KMS-11 (cell line): Measurements from ENCODE around the gene CPPED1.

Experiments
- H2AFZ ChIP-seq: fragments of 200-600 bp; sonication (generic); 2 replicates; pipeline ENCODE4 v1.6.1; 2016; ENCODE audit warnings: antibody characterized with exemption, mixed run types, low read depth
- H3K27ac ChIP-seq: fragments of 200-600 bp; sonication (generic); 2 replicates; pipeline ENCODE4 v1.6.1; 2016; ENCODE audit warnings: mild to moderate bottlenecking, mixed run types
- H3K27me3 ChIP-seq: fragments of 200-600 bp; sonication (generic); 2 replicates; pipeline ENCODE4 v1.6.1; 2017; ENCODE audit warnings: mild to moderate bottlenecking, low read depth, mixed run types, moderate library complexity; ENCODE audit not compliant: insufficient read depth
- H3K36me3 ChIP-seq: fragments of 200-600 bp; sonication (generic); 2 replicates; pipeline ENCODE4 v1.6.1; 2017; ENCODE audit warnings: mild to moderate bottlenecking, mixed run types; ENCODE audit not compliant: insufficient read depth
- H3K4me1 ChIP-seq: fragments of 200-600 bp; sonication (generic); 2 replicates; pipeline ENCODE4 v1.6.1; 2016; ENCODE audit warnings: mild to moderate bottlenecking, low read depth, mixed run types; ENCODE audit not compliant: poor library complexity, severe bottlenecking
- H3K4me2 ChIP-seq: fragments of 200-600 bp; sonication (generic); 2 replicates; pipeline ENCODE4 v1.7.0; 2016; ENCODE audit warnings: mild to moderate bottlenecking, mixed run types
- H3K4me3 ChIP-seq: fragments of 200-600 bp; sonication (generic); IDR thresholded peaks from 2 replicates; pipeline ENCODE4 v1.6.1; 2017; ENCODE audit warnings: low read depth, low read length, mixed read lengths; ENCODE audit not compliant: insufficient read depth
- H3K79me2 ChIP-seq: fragments of 200-600 bp; sonication (generic); 2 replicates; pipeline ENCODE4 v1.6.1; 2016; ENCODE audit warnings: low read depth, mixed run types; ENCODE audit not compliant: insufficient read depth
- H3K9ac ChIP-seq: fragments of 200-600 bp; sonication (generic); 2 replicates; pipeline ENCODE4 v1.6.1; 2016; ENCODE audit warnings: mild to moderate bottlenecking, mixed run types
- H4K20me1 ChIP-seq: fragments of 200-600 bp; sonication (generic); 2 replicates; pipeline ENCODE4 v1.6.1; 2016; ENCODE audit warnings: mild to moderate bottlenecking, mixed run types; ENCODE audit not compliant: insufficient read depth
- CTCF ChIP-seq: fragments of 200-600 bp; sonication (generic); conservative IDR thresholded peaks from 2 replicates; pipeline ENCODE4 v1.6.1; 2017; ENCODE audit warnings: low read depth, mild to moderate bottlenecking, antibody characterized with exemption, low read length, moderate library complexity, mixed read lengths

CPPED1 gene

GRCh38 chr16:12653820-12654392 is 149.8 kb downstream of the CPPED1 start:
- H2AFZ ChIP-seq, result no peak overlapping the region
- no peak overlapping the region for H3K4me3 ChIP-seq
- no peak overlapping the region for H3K4me2 ChIP-seq
- no peak for TF ChIP-seq CTCF
- no peaks in the 10 kb centered on the region for H3K36me3 ChIP-seq
- no peaks in the 10 kb centered on the region for H3K79me2 ChIP-seq
- no peaks in the 10 kb centered on the region for H3K27me3 ChIP-seq
- H3K9ac ChIP-seq, result no peak overlapping the region
- H3K4me1 ChIP-seq, result no peaks in the 10 kb centered on the region
- H3K27ac ChIP-seq, result no peak overlapping the region
- H4K20me1 ChIP-seq, result no peaks in the 10 kb centered on the region

GRCh38 chr16:12652924-12653323 is 150.8 kb downstream of the CPPED1 start:
- no peaks in the 10 kb centered on the region for H3K27me3 ChIP-seq
- no peak overlapping the region for H2AFZ ChIP-seq
- H3K79me2 ChIP-seq, result no peaks in the 10 kb centered on the region
- no peaks in the 10 kb centered on the region for H3K36me3 ChIP-seq
- no peak overlapping the region for H3K27ac ChIP-seq
- H3K4me2 ChIP-seq, result no peak overlapping the region
- no peak overlapping the region for H3K4me3 ChIP-seq
- TF ChIP-seq CTCF, result no peak
- no peaks in the 10 kb centered on the region for H4K20me1 ChIP-seq
- H3K9ac ChIP-seq, result no peak overlapping the region
- no peaks in the 10 kb centered on the region for H3K4me1 ChIP-seq

- Histone ChIP-seq H4K20me1 (no peaks in the 10 kb centered on the region), H3K4me2 (no peak overlapping the region), H3K79me2 (no peaks in the 10 kb centered on the region), H3K9ac (no peak overlapping the region), H3K27me3 (no peaks in the 10 kb centered on the region), H3K4me3 (no peak overlapping the region), H3K4me1 (no peaks in the 10 kb centered on the region), H3K36me3 (no peaks in the 10 kb centered on the region), H2AFZ (no peak overlapping the region), H3K27ac (no peak overlapping the region)
- TF ChIP-seq CTCF, result no peak
Observed at GRCh38 chr16:12651765-12652512, 151.7 kb downstream of the CPPED1 start.

GRCh38 chr16:12649356-12649755 is 154.3 kb downstream of the CPPED1 start:
- Histone ChIP-seq H3K4me2 (no peak overlapping the region), H3K4me1 (no peaks in the 10 kb centered on the region), H2AFZ (no peak overlapping the region), H3K36me3 (no peaks in the 10 kb centered on the region), H3K9ac (no peak overlapping the region), H3K4me3 (no peak overlapping the region), H3K27me3 (no peaks in the 10 kb centered on the region), H3K27ac (no peak overlapping the region), H4K20me1 (no peaks in the 10 kb centered on the region), H3K79me2 (no peaks in the 10 kb centered on the region)
- TF ChIP-seq CTCF, result no peak
